Hematopoietic multipotent progenitor cell treated with erythropoietin and hydrocortisone succinate and interleukin-3 and kit ligand, for 15 days (in vitro differentiated cells): Measurements from ENCODE around the gene NEK5.
A peak's percentile ranks its signal among the peaks of the same experiment; 100 is the strongest.
"Not testable (repeated sequence)": the region's sequence is repeated elsewhere in the genome, so short reads cannot be mapped to it uniquely, and the experiment has no call there.

Experiments used
- DNase-seq: peaks from one replicate; pipeline ENCODE4 v3.0.0-alpha.2; 2015; ENCODE audit warnings: low spot score

Gene NEK5

GRCh38 chr13:52141299-52141698 is 12.4 kb upstream of the NEK5 start:
- DNase-seq = no peak

GRCh38 chr13:52137489-52137888 is 8.6 kb upstream of the NEK5 start:
- no peak for DNase-seq

- no peak for DNase-seq
Observed at GRCh38 chr13:52136763-52137162, 7.9 kb upstream of the NEK5 start.

- no peak for DNase-seq
Observed at GRCh38 chr13:52130641-52131040, 1.8 kb upstream of the NEK5 start.

- peak; percentile 79 for DNase-seq
Observed at GRCh38 chr13:52127783-52128702, 830 bp downstream of the NEK5 start.

- DNase-seq = no peak
Observed at GRCh38 chr13:52127378-52127777, 1.5 kb downstream of the NEK5 start.

GRCh38 chr13:52125547-52125946 is 3.3 kb downstream of the NEK5 start:
- no peak for DNase-seq

GRCh38 chr13:52118595-52118994 is 10.3 kb downstream of the NEK5 start:
- DNase-seq = no peak

- no peak for DNase-seq
Observed at GRCh38 chr13:52118095-52118494, 10.8 kb downstream of the NEK5 start.

GRCh38 chr13:52112591-52112990 is 16.3 kb downstream of the NEK5 start:
- DNase-seq = no peak

- DNase-seq = no peak
Observed at GRCh38 chr13:52109116-52109670, 19.7 kb downstream of the NEK5 start.

- no peak for DNase-seq
Observed at GRCh38 chr13:52105841-52106240, 23.0 kb downstream of the NEK5 start.

- no peak for DNase-seq
Observed at GRCh38 chr13:52104624-52105023, 24.2 kb downstream of the NEK5 start.

- no peak for DNase-seq
Observed at GRCh38 chr13:52103386-52103785, 25.5 kb downstream of the NEK5 start.

- DNase-seq = not testable (repeated sequence)
Observed at GRCh38 chr13:52102423-52102822, 26.4 kb downstream of the NEK5 start.

GRCh38 chr13:52097197-52097596 is 31.7 kb downstream of the NEK5 start:
- no peak for DNase-seq

- no peak for DNase-seq
Observed at GRCh38 chr13:52096748-52097147, 32.1 kb downstream of the NEK5 start.

- DNase-seq = no peak
Observed at GRCh38 chr13:52096062-52096461, 32.8 kb downstream of the NEK5 start.

- no peak for DNase-seq
Observed at GRCh38 chr13:52092087-52092486, 36.8 kb downstream of the NEK5 start.

- DNase-seq = no peak
Observed at GRCh38 chr13:52091473-52091872, 37.4 kb downstream of the NEK5 start.

GRCh38 chr13:52085421-52085820 is 43.5 kb downstream of the NEK5 start:
- DNase-seq = no peak

GRCh38 chr13:52084981-52085380 is 43.9 kb downstream of the NEK5 start:
- DNase-seq = not testable (repeated sequence)

GRCh38 chr13:52082601-52083000 is 46.3 kb downstream of the NEK5 start:
- no peak for DNase-seq

- not testable (repeated sequence) for DNase-seq
Observed at GRCh38 chr13:52079891-52080290, 49.0 kb downstream of the NEK5 start.
